ENCODE results near the gene PHF21B.

- TF ChIP-seq CTCF (IDR thresholded peaks at IDR 0.05; ENCODE audit: control extremely low read depth in 1 of 3, insufficient read depth in 1 of 3, low read depth in 1 of 3, low read length in 3 of 3): no peak
- no peak for TF ChIP-seq BRCA1 (IDR thresholded peaks at IDR 0.05; ENCODE audit: low read depth, low read length)
- no peak for TF ChIP-seq JUND (IDR thresholded peaks at IDR 0.05; ENCODE audit: low read length)
- no peak for TF ChIP-seq ATF3 (IDR thresholded peaks at IDR 0.05; ENCODE audit: insufficient read depth, low read depth, low read length)
These were observed 27.9 kb downstream of the PHF21B start for GRCh38 chr22:44981857-44982256.

Measured in H1 (cell line).